Keratinocyte (primary cell): ENCODE results near the gene TMEM63B. TPM values are rescaled to one million over a fixed set of nuclear protein-coding genes. Genes with fewer than 3 reads are reported as not detected.

Experiments used
- DNase-seq: peaks from one replicate; pipeline ENCODE4 v3.0.0-alpha.2; 2011; ENCODE audit warnings: low read depth, missing footprints, low spot score
- FAIRE-seq: peaks from 2 replicates; lab custom pipeline; 2011; peaks lifted over from hg19 to GRCh38; lab: Jason Lieb, UNC
- H2AFZ ChIP-seq: 2 replicates; pipeline ENCODE4 v1.6.0; 2012; ENCODE audit warnings: low read length, control low read depth, inconsistent platforms; ENCODE audit not compliant: control insufficient read depth
- H3K27ac ChIP-seq: 2 replicates; pipeline ENCODE4 v1.5.1; 2011; ENCODE audit warnings: low read length; ENCODE audit not compliant: control insufficient read depth, insufficient read depth
- H3K27me3 ChIP-seq: 3 replicates; pipeline ENCODE4 v1.6.0; 2011; ENCODE audit warnings: low read length; ENCODE audit not compliant: control insufficient read depth, insufficient read depth; ENCODE audit errors: extremely low read depth
- H3K36me3 ChIP-seq, 2 experiments: 2 replicates in 1 of 2; 3 replicates in 1 of 2; pipeline ENCODE4 v1.5.1; 2011; ENCODE audit warnings: low read length in 2 of 2, mild to moderate bottlenecking in 1 of 2; ENCODE audit not compliant: control insufficient read depth in 2 of 2, insufficient read depth in 2 of 2; ENCODE audit errors: extremely low read depth in 1 of 2
- H3K4me1 ChIP-seq: 3 replicates; pipeline ENCODE4 v1.5.1; 2011; ENCODE audit warnings: low read length; ENCODE audit not compliant: control insufficient read depth, insufficient read depth; ENCODE audit errors: extremely low read depth
- H3K4me2 ChIP-seq: 3 replicates; pipeline ENCODE4 v1.6.0; 2011; ENCODE audit warnings: low read depth, low read length; ENCODE audit not compliant: control insufficient read depth, insufficient read depth; ENCODE audit errors: extremely low read depth
- H3K4me3 ChIP-seq, 3 experiments: fragments of 200-600 bp in 1 of 3; sonication (generic) in 1 of 3; 2 replicates in 2 of 3; 3 replicates in 1 of 3; pipeline ENCODE4 v1.5.1; 2011 to 2016; ENCODE audit warnings: low read length in 3 of 3, mild to moderate bottlenecking in 3 of 3, control low read depth in 2 of 3, inconsistent platforms in 1 of 3, low read depth in 1 of 3, mixed read lengths in 1 of 3, mixed run types in 1 of 3, moderate library complexity in 1 of 3; ENCODE audit not compliant: control insufficient read depth in 2 of 3, insufficient read depth in 2 of 3; ENCODE audit errors: extremely low read depth in 1 of 3
- H3K79me2 ChIP-seq: 2 replicates; pipeline ENCODE4 v1.6.0; 2012; ENCODE audit warnings: low read length; ENCODE audit not compliant: control insufficient read depth, insufficient read depth
- H3K9ac ChIP-seq: 3 replicates; pipeline ENCODE4 v1.6.0; 2011; ENCODE audit warnings: low read length; ENCODE audit not compliant: control insufficient read depth, insufficient read depth; ENCODE audit errors: extremely low read depth
- H3K9me1 ChIP-seq: 3 replicates; pipeline ENCODE4 v1.6.0; 2011; ENCODE audit warnings: low read length; ENCODE audit not compliant: control insufficient read depth, insufficient read depth; ENCODE audit errors: extremely low read depth
- H3K9me3 ChIP-seq: 2 replicates; pipeline ENCODE4 v1.5.1; 2012; ENCODE audit warnings: low read depth, low read length; ENCODE audit not compliant: control insufficient read depth
- H4K20me1 ChIP-seq: 3 replicates; pipeline ENCODE4 v1.6.0; 2011; ENCODE audit warnings: low read length; ENCODE audit not compliant: control insufficient read depth, insufficient read depth; ENCODE audit errors: extremely low read depth
- CTCF ChIP-seq, 3 experiments: IDR thresholded peaks in 1 of 3; conservative IDR thresholded peaks in 1 of 3; optimal IDR thresholded peaks in 1 of 3; 2 replicates in 2 of 3; 3 replicates in 1 of 3; pipeline versions ENCODE3 to v1.5.1; 2011; ENCODE audit warnings: low read length in 3 of 3, mild to moderate bottlenecking in 3 of 3, moderate library complexity in 2 of 3, control low read depth in 1 of 3, inconsistent platforms in 1 of 3; ENCODE audit not compliant: insufficient read depth in 2 of 3; ENCODE audit errors: extremely low read depth in 1 of 3
- EZH2 ChIP-seq: IDR thresholded peaks from one replicate; pipeline ENCODE4 v1.6.1; 2012; ENCODE audit warnings: inconsistent platforms, mild to moderate bottlenecking, low read length, moderate library complexity
- dilution Hi-C: fragments of 300-500 bp; cut with MboI; formaldehyde crosslinking; loops from one replicate; pipeline ENCODE4 v1.7.0; 2020; ENCODE audit warnings: low sequenced_read_pairs; ENCODE audit not compliant: extremely low pct_ligation_motif_present
- polyA plus RNA-seq, 5 experiments: library from polyadenylated mRNA; depleted of rRNA in 3 of 5; stranded (reverse) in 3 of 5; stranded (forward) in 1 of 5; unstranded in 1 of 5; fragments of >200 nt; gene quantifications; 1 replicate in 1 of 5; 2 replicates in 3 of 5; 3 replicates in 1 of 5; pipeline versions ENCODE4 v1.2.1 to v1.2.3, GENCODE V29; 2011 to 2012; ENCODE audit warnings: missing spikeins in 2 of 5, low read depth in 1 of 5, low replicate concordance in 1 of 5

Gene TMEM63B
- polyA plus RNA-seq, 1 donor (not counting 4 experiments of a cell fraction or from before 2014, with no cell fraction given), result 64.8 TPM

GRCh38 chr6:44085219-44085618 lies 42.1 kb upstream of the TMEM63B start:
- DNase-seq (no peak), FAIRE-seq (no peak)
- TF ChIP-seq CTCF (optimal IDR thresholded peaks at IDR 0.05 in 1 of 3, IDR thresholded peaks at IDR 0.05 in 1 of 3, conservative IDR thresholded peaks at IDR 0.05 in 1 of 3; ENCODE audit: extremely low read depth in 1 of 3, insufficient read depth in 2 of 3, low read length in 3 of 3) (no peak), EZH2 (no peak)
- dilution Hi-C loops, result no loop called here
- Histone ChIP-seq H3K27ac (no peak overlapping the region), H3K9ac (no peak overlapping the region), H2AFZ (no peak overlapping the region), H3K79me2 (no peaks in the 10 kb centered on the region), H3K36me3 (peaks cover 0 to 4% of the 10 kb centered on the region in 2 experiments), H3K27me3 (no peaks in the 10 kb centered on the region), H3K4me1 (peaks cover 11% of the 10 kb centered on the region), H3K9me3 (no peaks in the 10 kb centered on the region), H3K4me2 (no peak overlapping the region), H3K9me1 (no peaks in the 10 kb centered on the region), H4K20me1 (no peaks in the 10 kb centered on the region), H3K4me3 (no peak overlapping the region)

GRCh38 chr6:44086931-44087574 lies 40.3 kb upstream of the TMEM63B start:
- DNase-seq, result no peak
- H3K9me3 ChIP-seq, result no peaks in the 10 kb centered on the region
- no peaks in the 10 kb centered on the region for H3K27me3 ChIP-seq
- H3K4me2 ChIP-seq, result no peak overlapping the region
- peaks cover 0 to 4% of the 10 kb centered on the region in 2 experiments for H3K36me3 ChIP-seq
- H3K9me1 ChIP-seq, result no peaks in the 10 kb centered on the region
- TF ChIP-seq CTCF (optimal IDR thresholded peaks at IDR 0.05 in 1 of 3, IDR thresholded peaks at IDR 0.05 in 1 of 3, conservative IDR thresholded peaks at IDR 0.05 in 1 of 3; ENCODE audit: extremely low read depth in 1 of 3, insufficient read depth in 2 of 3, low read length in 3 of 3), result no peak
- no peak for TF ChIP-seq EZH2
- no peak overlapping the region for H3K9ac ChIP-seq
- no peak overlapping the region for H3K4me3 ChIP-seq
- H2AFZ ChIP-seq, result no peak overlapping the region
- no peak for FAIRE-seq
- dilution Hi-C loops, result no loop called here
- H3K79me2 ChIP-seq, result no peaks in the 10 kb centered on the region
- no peaks in the 10 kb centered on the region for H4K20me1 ChIP-seq
- H3K27ac ChIP-seq, result no peak overlapping the region
- peaks cover 11% of the 10 kb centered on the region for H3K4me1 ChIP-seq
